Measurements from ENCODE around the gene COPS6.

DNA sequence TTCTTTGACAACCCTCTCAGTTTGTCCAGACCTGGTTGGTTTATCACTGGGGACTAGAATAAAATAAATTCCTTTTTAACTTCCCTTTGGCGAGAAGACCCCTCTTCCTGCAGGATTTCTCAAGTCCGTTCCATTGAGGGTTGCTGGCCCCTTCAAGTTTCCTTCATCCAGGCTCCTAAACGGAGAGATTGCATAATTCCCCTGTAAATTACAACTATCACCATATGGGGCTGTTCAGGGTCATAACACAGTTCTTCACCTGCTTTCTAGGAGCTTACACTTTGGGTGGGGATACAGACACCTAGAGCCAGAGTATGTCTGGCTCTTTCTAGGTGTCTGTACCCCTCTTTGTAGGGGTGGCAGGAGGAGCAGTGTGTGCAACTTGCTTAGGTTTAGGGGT is 3.3 kb upstream of the COPS6 start:
- no peak for TF ChIP-seq TARDBP (IDR thresholded peaks at IDR 0.05)
- TF ChIP-seq SUZ12 (IDR thresholded peaks at IDR 0.05): no peak
- TF ChIP-seq FOXA1 (IDR thresholded peaks at IDR 0.05): no peak
- no peak for TF ChIP-seq BHLHE40 (IDR thresholded peaks at IDR 0.05; ENCODE audit: borderline replicate concordance)
- no peak for TF ChIP-seq FOXM1 (IDR thresholded peaks at IDR 0.05; ENCODE audit: borderline replicate concordance)
- TF ChIP-seq HDGF (IDR thresholded peaks at IDR 0.05; ENCODE audit: borderline replicate concordance): no peak
- no peak for TF ChIP-seq FOXK2 (IDR thresholded peaks at IDR 0.05)
- no peak for TF ChIP-seq L3MBTL2 (conservative IDR thresholded peaks at IDR 0.05)
- TF ChIP-seq SP1 (IDR thresholded peaks at IDR 0.05): no peak
- TF ChIP-seq, protein P1, sequence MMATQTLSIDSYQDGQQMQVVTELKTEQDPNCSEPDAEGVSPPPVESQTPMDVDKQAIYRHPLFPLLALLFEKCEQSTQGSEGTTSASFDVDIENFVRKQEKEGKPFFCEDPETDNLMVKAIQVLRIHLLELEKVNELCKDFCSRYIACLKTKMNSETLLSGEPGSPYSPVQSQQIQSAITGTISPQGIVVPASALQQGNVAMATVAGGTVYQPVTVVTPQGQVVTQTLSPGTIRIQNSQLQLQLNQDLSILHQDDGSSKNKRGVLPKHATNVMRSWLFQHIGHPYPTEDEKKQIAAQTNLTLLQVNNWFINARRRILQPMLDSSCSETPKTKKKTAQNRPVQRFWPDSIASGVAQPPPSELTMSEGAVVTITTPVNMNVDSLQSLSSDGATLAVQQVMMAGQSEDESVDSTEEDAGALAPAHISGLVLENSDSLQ (IDR thresholded peaks at IDR 0.05): no peak

Measured in HEK293T (cell line).